HFFc6 (cell line): ENCODE data around the gene MED29. TPM values are rescaled to one million over a fixed set of nuclear protein-coding genes. Genes with fewer than 3 reads are reported as not detected.

Experiments used
- DNase-seq: peaks from one replicate; pipeline ENCODE4 v3.0.0-alpha.2; 2018
- H3K27ac Mint-ChIP-seq: 2 replicates; pipeline ENCODE4 v1.8.0; 2020; ENCODE audit warnings: mild to moderate bottlenecking, mixed read lengths
- H3K27me3 Mint-ChIP-seq: 2 replicates; pipeline ENCODE4 v1.8.0; 2021; ENCODE audit warnings: mild to moderate bottlenecking, moderate library complexity, mixed read lengths; ENCODE audit not compliant: insufficient read depth
- H3K36me3 Mint-ChIP-seq: 2 replicates; pipeline ENCODE4 v1.8.0; 2021; ENCODE audit warnings: low read depth, mixed read lengths
- H3K4me1 Mint-ChIP-seq: 2 replicates; pipeline ENCODE4 v1.8.0; 2020; ENCODE audit warnings: low read depth, mixed read lengths
- H3K4me3 Mint-ChIP-seq: 2 replicates; pipeline ENCODE4 v1.8.0; 2020; ENCODE audit warnings: mild to moderate bottlenecking, moderate library complexity, mixed read lengths
- H3K9me3 Mint-ChIP-seq: 2 replicates; pipeline ENCODE4 v1.8.0; 2020; ENCODE audit warnings: mild to moderate bottlenecking, mixed read lengths
- CTCF ChIP-seq: fragments of 200-600 bp; sonication (generic); IDR thresholded peaks from 2 replicates; pipeline ENCODE4 v1.5.0; 2021; ENCODE audit warnings: antibody characterized with exemption, mild to moderate bottlenecking
- total RNA-seq, 6 experiments: library from RNA; stranded (reverse); fragmentation: NEBNext Ultra II Directional; extraction: Animal tissue kit (Norgen Biotek cat#: 25700); gene quantifications; 2 replicates in 1 of 6; 3 replicates in 5 of 6; pipeline ENCODE4 v1.2.3, GENCODE V29; 2021

Gene MED29
- total RNA-seq, 6 experiments from 2014 or later, result 38.2 to 48.5 (median 45.2) TPM

- H3K27ac Mint-ChIP-seq, result peak overlapping the region; percentile 93
- peaks cover 25% of the 10 kb centered on the region for H3K4me1 Mint-ChIP-seq
- H3K36me3 Mint-ChIP-seq, result peaks cover 13% of the 10 kb centered on the region
- H3K27me3 Mint-ChIP-seq, result peaks cover 14% of the 10 kb centered on the region
- TF ChIP-seq CTCF, result no peak
- no peak for DNase-seq
- H3K9me3 Mint-ChIP-seq, result no peaks in the 10 kb centered on the region
- no peak overlapping the region for H3K4me3 Mint-ChIP-seq
Measured at GRCh38 chr19:39427707-39428106, 36.5 kb downstream of the MED29 start.

- Mint-ChIP-seq H3K36me3 (peaks cover 21% of the 10 kb centered on the region), H3K4me3 (peak overlapping the region; percentile 63), H3K4me1 (peaks cover 32% of the 10 kb centered on the region), H3K27me3 (peaks cover 14% of the 10 kb centered on the region), H3K9me3 (no peaks in the 10 kb centered on the region), H3K27ac (peak overlapping the region; percentile 93)
- peak; percentile 67 for DNase-seq
- TF ChIP-seq CTCF, result peak; percentile 13; the same call in 1 of the 2 replicates
Measured at GRCh38 chr19:39428283-39429112, 37.3 kb downstream of the MED29 start.

GRCh38 chr19:39430675-39431593, 39.8 kb downstream of the MED29 start:
- no peak for TF ChIP-seq CTCF
- H3K4me1 Mint-ChIP-seq, result peaks cover 49% of the 10 kb centered on the region
- H3K27ac Mint-ChIP-seq, result peak overlapping the region; percentile 82
- H3K27me3 Mint-ChIP-seq, result peaks cover 24% of the 10 kb centered on the region
- H3K9me3 Mint-ChIP-seq, result peaks cover 6% of the 10 kb centered on the region
- H3K4me3 Mint-ChIP-seq, result peak overlapping the region; percentile 36; the same call in 1 of the 2 replicates
- DNase-seq, result peak; percentile 70
- H3K36me3 Mint-ChIP-seq, result peaks cover 32% of the 10 kb centered on the region

GRCh38 chr19:39432677-39433025, 41.5 kb downstream of the MED29 start:
- H3K4me3 Mint-ChIP-seq, result no peak overlapping the region; the same call in 1 of the 2 replicates
- peak overlapping the region; percentile 98 for H3K27ac Mint-ChIP-seq

More at GRCh38 chr19:39432677-39433025, 41.5 kb downstream of the MED29 start:
- Mint-ChIP-seq H3K4me1 (peaks cover 59% of the 10 kb centered on the region), H3K9me3 (peaks cover 6% of the 10 kb centered on the region), H3K27me3 (peaks cover 26% of the 10 kb centered on the region), H3K36me3 (peaks cover 32% of the 10 kb centered on the region)
- DNase-seq, result no peak
- TF ChIP-seq CTCF, result no peak
